ENCODE results near the gene FAP.

GRCh38 chr2:162198239-162198638, 45.0 kb downstream of the FAP start:
- no peak for TF ChIP-seq CTCF (IDR thresholded peaks at IDR 0.05)
- TF ChIP-seq CBFB (CRISPR knock-in tag; IDR thresholded peaks at IDR 0.05; ENCODE audit: low read depth): no peak
- TF ChIP-seq, protein P1, sequence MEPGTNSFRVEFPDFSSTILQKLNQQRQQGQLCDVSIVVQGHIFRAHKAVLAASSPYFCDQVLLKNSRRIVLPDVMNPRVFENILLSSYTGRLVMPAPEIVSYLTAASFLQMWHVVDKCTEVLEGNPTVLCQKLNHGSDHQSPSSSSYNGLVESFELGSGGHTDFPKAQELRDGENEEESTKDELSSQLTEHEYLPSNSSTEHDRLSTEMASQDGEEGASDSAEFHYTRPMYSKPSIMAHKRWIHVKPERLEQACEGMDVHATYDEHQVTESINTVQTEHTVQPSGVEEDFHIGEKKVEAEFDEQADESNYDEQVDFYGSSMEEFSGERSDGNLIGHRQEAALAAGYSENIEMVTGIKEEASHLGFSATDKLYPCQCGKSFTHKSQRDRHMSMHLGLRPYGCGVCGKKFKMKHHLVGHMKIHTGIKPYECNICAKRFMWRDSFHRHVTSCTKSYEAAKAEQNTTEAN (CRISPR knock-in tag; IDR thresholded peaks at IDR 0.05): no peak
- TF ChIP-seq USF1 (CRISPR knock-in tag; IDR thresholded peaks at IDR 0.05): no peak

Measured in WTC11 (cell line).